Measurements from ENCODE around the gene NR6A1. TPM values are rescaled to one million over a fixed set of nuclear protein-coding genes. Genes with fewer than 3 reads are reported as not detected.

The NR6A1 gene
- total RNA-seq, 1 experiment from 2014 or later, result 0.91 TPM

- CTCF ChIA-PET, result interaction anchor here (0.6 to 5.8 kb wide), 7 partner anchors 10 to 111 kb away, joined by 3 to 44 read pairs (median 4); no protein-coding TSS in a partner anchor
Measured at GRCh38 chr9:124662561-124662960, 108.5 kb downstream of the NR6A1 start.

GRCh38 chr9:124661271-124661670, 109.8 kb downstream of the NR6A1 start:
- intact Hi-C loops (cut with micrococcal nuclease), result no loop called here
- POLR2A ChIA-PET, result interaction anchor here (0.6 to 5.7 kb wide), 14 partner anchors 8 to 243 kb away, joined by 3 to 41 read pairs (median 6); partner anchors contain the start of genes ARPC5L, NR6A1 and RPL35
- BruUV-seq (replicated peaks), result no TSS peak
- H3K27me3 Mint-ChIP-seq (ENCODE audit: insufficient read depth, unreplicated experiment), result no peaks in the 10 kb centered on the region
- H3K4me3 Mint-ChIP-seq (ENCODE audit: unreplicated experiment), result peak overlapping the region; percentile 47
- CTCF ChIA-PET, result interaction anchor here (0.6 to 5.8 kb wide), 10 partner anchors 9 to 109 kb away, joined by 3 to 44 read pairs (median 3); no protein-coding TSS in a partner anchor
- DNase-seq (ENCODE audit: unreplicated experiment), result peak; percentile 15
- H3K4me1 Mint-ChIP-seq (ENCODE audit: insufficient read depth, unreplicated experiment), result peaks cover 17% of the 10 kb centered on the region
- H3K36me3 Mint-ChIP-seq (ENCODE audit: insufficient read depth, unreplicated experiment), result no peaks in the 10 kb centered on the region
- no peaks in the 10 kb centered on the region for H3K9me3 Mint-ChIP-seq (ENCODE audit: unreplicated experiment)
- TF ChIP-seq CTCF (IDR thresholded peaks at IDR 0.05; ENCODE audit: unreplicated experiment), result no peak
- peak overlapping the region; percentile 96 for H3K27ac Mint-ChIP-seq (ENCODE audit: low read depth, unreplicated experiment)

More at GRCh38 chr9:124662561-124662960, 108.5 kb downstream of the NR6A1 start:
- peaks cover 6% of the 10 kb centered on the region for H3K4me1 Mint-ChIP-seq (ENCODE audit: insufficient read depth, unreplicated experiment)
- H3K27ac Mint-ChIP-seq (ENCODE audit: low read depth, unreplicated experiment), result no peak overlapping the region
- POLR2A ChIA-PET, result interaction anchor here (0.7 to 5.7 kb wide), 6 partner anchors 10 to 248 kb away, joined by 3 to 41 read pairs (median 9); no protein-coding TSS in a partner anchor
- intact Hi-C loops (cut with micrococcal nuclease), result no loop called here
- H3K36me3 Mint-ChIP-seq (ENCODE audit: insufficient read depth, unreplicated experiment), result no peaks in the 10 kb centered on the region
- DNase-seq (ENCODE audit: unreplicated experiment), result no peak
- H3K4me3 Mint-ChIP-seq (ENCODE audit: unreplicated experiment), result no peak overlapping the region
- H3K27me3 Mint-ChIP-seq (ENCODE audit: insufficient read depth, unreplicated experiment), result no peaks in the 10 kb centered on the region
- no TSS peak for BruUV-seq (replicated peaks)
- H3K9me3 Mint-ChIP-seq (ENCODE audit: unreplicated experiment), result no peaks in the 10 kb centered on the region
- TF ChIP-seq CTCF (IDR thresholded peaks at IDR 0.05; ENCODE audit: unreplicated experiment), result no peak

GRCh38 chr9:124660341-124660801, 110.7 kb downstream of the NR6A1 start:
- POLR2A ChIA-PET, result interaction anchor here (0.6 to 5.7 kb wide), 29 partner anchors 7 to 246 kb away, joined by 3 to 41 read pairs (median 5); partner anchors contain the start of genes ARPC5L, NR6A1, PSMB7 and RPL35
- no TSS peak for BruUV-seq (replicated peaks)
- H3K36me3 Mint-ChIP-seq (ENCODE audit: insufficient read depth, unreplicated experiment), result no peaks in the 10 kb centered on the region
- H3K9me3 Mint-ChIP-seq (ENCODE audit: unreplicated experiment), result no peaks in the 10 kb centered on the region
- DNase-seq (ENCODE audit: unreplicated experiment), result peak; percentile 60
- H3K27me3 Mint-ChIP-seq (ENCODE audit: insufficient read depth, unreplicated experiment), result no peaks in the 10 kb centered on the region
- peak overlapping the region; percentile 96 for H3K27ac Mint-ChIP-seq (ENCODE audit: low read depth, unreplicated experiment)
- intact Hi-C loops (cut with micrococcal nuclease), result no loop called here
- no peak for TF ChIP-seq CTCF (IDR thresholded peaks at IDR 0.05; ENCODE audit: unreplicated experiment)
- peak overlapping the region; percentile 98 for H3K4me3 Mint-ChIP-seq (ENCODE audit: unreplicated experiment)
- CTCF ChIA-PET, result interaction anchor here (0.5 to 5.8 kb wide), 15 partner anchors 33 to 263 kb away, joined by 3 to 44 read pairs (median 3); no protein-coding TSS in a partner anchor
- H3K4me1 Mint-ChIP-seq (ENCODE audit: insufficient read depth, unreplicated experiment), result peaks cover 12% of the 10 kb centered on the region

GRCh38 chr9:124659099-124659659, 111.9 kb downstream of the NR6A1 start:
- H3K27ac Mint-ChIP-seq (ENCODE audit: low read depth, unreplicated experiment), result peak overlapping the region; percentile 96
- no peak for TF ChIP-seq CTCF (IDR thresholded peaks at IDR 0.05; ENCODE audit: unreplicated experiment)
- peak overlapping the region; percentile 98 for H3K4me3 Mint-ChIP-seq (ENCODE audit: unreplicated experiment)
- intact Hi-C loops (cut with micrococcal nuclease), result loop anchor here (1.0 to 2.0 kb wide), 2 partner anchors 53 to 112 kb away; partner anchors contain the start of gene NR6A1
- CTCF ChIA-PET, result interaction anchor here (0.6 to 5.8 kb wide), 6 partner anchors 21 to 245 kb away, joined by 3 to 44 read pairs (median 4); no protein-coding TSS in a partner anchor
- peaks cover 17% of the 10 kb centered on the region for H3K4me1 Mint-ChIP-seq (ENCODE audit: insufficient read depth, unreplicated experiment)
- POLR2A ChIA-PET, result interaction anchor here (0.8 to 5.7 kb wide), 36 partner anchors 7 to 400 kb away, joined by 3 to 41 read pairs (median 5); partner anchors contain the start of genes ARPC5L, NR6A1 and RPL35
- no TSS peak for BruUV-seq (replicated peaks)
- DNase-seq (ENCODE audit: unreplicated experiment), result peak; percentile 98
- H3K9me3 Mint-ChIP-seq (ENCODE audit: unreplicated experiment), result no peaks in the 10 kb centered on the region
- no peaks in the 10 kb centered on the region for H3K36me3 Mint-ChIP-seq (ENCODE audit: insufficient read depth, unreplicated experiment)
- H3K27me3 Mint-ChIP-seq (ENCODE audit: insufficient read depth, unreplicated experiment), result no peaks in the 10 kb centered on the region
